Peyer's patch (tissue), 4 donors: ENCODE results near the gene GPR55.

ENCODE experiments used
- POLR2A ChIP-seq, 2 donors: fragments of 450-650 bp; IDR thresholded peaks; one replicate each; pipeline ENCODE4 v1.5.1; 2017; ENCODE audit warnings: antibody characterized with exemption in 2 of 2, mild to moderate bottlenecking in 2 of 2, moderate library complexity in 2 of 2
- TF ChIP-seq, protein P1 (sequence below), 6 experiments: fragments of 450-650 bp in 4 of 6; fragments of 200-600 bp in 2 of 6; sonication (generic) in 1 of 6; IDR thresholded peaks; one replicate each; pipeline ENCODE4 v1.5.1; 2017 to 2019; ENCODE audit warnings: antibody characterized with exemption in 6 of 6, mild to moderate bottlenecking in 3 of 6, moderate library complexity in 1 of 6

DNA sequence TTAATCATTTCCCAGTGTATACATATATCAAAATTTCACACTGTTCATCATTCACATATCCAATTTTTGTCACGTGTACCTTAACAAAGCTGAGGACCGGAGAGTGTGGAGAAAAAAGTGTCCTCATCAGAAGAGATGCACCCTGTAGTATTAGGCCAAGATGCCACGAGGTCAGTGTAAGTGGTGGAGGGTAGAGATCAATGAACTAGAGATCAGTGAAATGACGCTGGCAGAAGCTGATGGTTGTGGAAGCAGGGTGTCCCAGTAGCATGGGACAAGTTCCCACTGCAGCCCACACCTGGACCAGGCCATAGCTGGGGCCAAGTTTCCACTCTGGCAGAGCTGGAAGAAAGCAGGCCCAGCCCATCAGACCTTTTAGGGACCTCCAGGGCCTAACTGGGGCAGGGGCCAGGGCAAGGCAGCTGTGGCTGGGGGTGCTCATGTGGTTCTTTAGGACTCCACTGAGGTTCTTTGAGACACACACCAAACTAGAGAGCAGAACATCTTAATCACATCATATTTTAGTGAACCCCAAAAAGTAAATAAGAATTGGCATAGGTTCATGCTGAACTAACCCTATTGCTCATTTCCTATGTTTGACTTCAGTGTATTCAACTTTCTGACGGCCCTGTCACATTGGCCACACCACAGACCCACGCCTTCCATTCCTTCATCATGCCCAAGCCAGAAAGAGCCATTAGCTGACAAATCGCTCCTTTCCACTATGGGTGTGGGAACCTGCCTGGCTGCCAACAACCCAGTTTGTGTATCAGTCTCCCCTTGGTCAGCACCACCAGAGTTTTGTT is 21.6 kb upstream of the GPR55 start:
- TF ChIP-seq, protein P1, sequence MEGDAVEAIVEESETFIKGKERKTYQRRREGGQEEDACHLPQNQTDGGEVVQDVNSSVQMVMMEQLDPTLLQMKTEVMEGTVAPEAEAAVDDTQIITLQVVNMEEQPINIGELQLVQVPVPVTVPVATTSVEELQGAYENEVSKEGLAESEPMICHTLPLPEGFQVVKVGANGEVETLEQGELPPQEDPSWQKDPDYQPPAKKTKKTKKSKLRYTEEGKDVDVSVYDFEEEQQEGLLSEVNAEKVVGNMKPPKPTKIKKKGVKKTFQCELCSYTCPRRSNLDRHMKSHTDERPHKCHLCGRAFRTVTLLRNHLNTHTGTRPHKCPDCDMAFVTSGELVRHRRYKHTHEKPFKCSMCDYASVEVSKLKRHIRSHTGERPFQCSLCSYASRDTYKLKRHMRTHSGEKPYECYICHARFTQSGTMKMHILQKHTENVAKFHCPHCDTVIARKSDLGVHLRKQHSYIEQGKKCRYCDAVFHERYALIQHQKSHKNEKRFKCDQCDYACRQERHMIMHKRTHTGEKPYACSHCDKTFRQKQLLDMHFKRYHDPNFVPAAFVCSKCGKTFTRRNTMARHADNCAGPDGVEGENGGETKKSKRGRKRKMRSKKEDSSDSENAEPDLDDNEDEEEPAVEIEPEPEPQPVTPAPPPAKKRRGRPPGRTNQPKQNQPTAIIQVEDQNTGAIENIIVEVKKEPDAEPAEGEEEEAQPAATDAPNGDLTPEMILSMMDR (IDR thresholded peaks at IDR 0.05): no peak
- no peak for TF ChIP-seq POLR2A (IDR thresholded peaks at IDR 0.05)
